HS-5 (cell line): ENCODE data around the gene NFIX.

Source experiments
- DNase-seq: peaks from one replicate; pipeline ENCODE4 v3.0.0-alpha.2; 2012; ENCODE audit warnings: low read depth

Gene NFIX

GRCh38 chr19:13022111-13022858, 27.0 kb downstream of the NFIX start:
- no peak for DNase-seq

- peak; percentile 94 for DNase-seq
Observed at GRCh38 chr19:13022859-13023636, 27.8 kb downstream of the NFIX start.

- DNase-seq = no peak
Observed at GRCh38 chr19:13023656-13024055, 28.4 kb downstream of the NFIX start.

- no peak for DNase-seq
Observed at GRCh38 chr19:13024126-13024950, 29.1 kb downstream of the NFIX start.

GRCh38 chr19:13024951-13025697, 29.8 kb downstream of the NFIX start:
- no peak for DNase-seq

GRCh38 chr19:13025819-13026456, 30.7 kb downstream of the NFIX start:
- DNase-seq = no peak

- no peak for DNase-seq
Observed at GRCh38 chr19:13026462-13027370, 31.4 kb downstream of the NFIX start.

- DNase-seq = no peak
Observed at GRCh38 chr19:13027557-13027956, 32.3 kb downstream of the NFIX start.

GRCh38 chr19:13028027-13028426, 32.8 kb downstream of the NFIX start:
- DNase-seq = no peak

GRCh38 chr19:13029301-13029880, 34.1 kb downstream of the NFIX start:
- no peak for DNase-seq

- no peak for DNase-seq
Observed at GRCh38 chr19:13029893-13030292, 34.6 kb downstream of the NFIX start.

GRCh38 chr19:13031917-13032623, 36.8 kb downstream of the NFIX start:
- no peak for DNase-seq

- no peak for DNase-seq
Observed at GRCh38 chr19:13032837-13033236, 37.6 kb downstream of the NFIX start.

- DNase-seq = no peak
Observed at GRCh38 chr19:13033244-13033643, 38.0 kb downstream of the NFIX start.

GRCh38 chr19:13033819-13034611, 38.7 kb downstream of the NFIX start:
- no peak for DNase-seq

- DNase-seq = no peak
Observed at GRCh38 chr19:13034636-13035035, 39.4 kb downstream of the NFIX start.

GRCh38 chr19:13035820-13036365, 40.6 kb downstream of the NFIX start:
- no peak for DNase-seq

GRCh38 chr19:13036366-13036976, 41.2 kb downstream of the NFIX start:
- DNase-seq = peak; percentile 89
